ENCODE data around the gene PRG2. TPM values are rescaled to one million over a fixed set of nuclear protein-coding genes. Genes with fewer than 3 reads are reported as not detected.

The PRG2 gene
- total RNA-seq, 1 donor from 2014 or later = not detected

DNA sequence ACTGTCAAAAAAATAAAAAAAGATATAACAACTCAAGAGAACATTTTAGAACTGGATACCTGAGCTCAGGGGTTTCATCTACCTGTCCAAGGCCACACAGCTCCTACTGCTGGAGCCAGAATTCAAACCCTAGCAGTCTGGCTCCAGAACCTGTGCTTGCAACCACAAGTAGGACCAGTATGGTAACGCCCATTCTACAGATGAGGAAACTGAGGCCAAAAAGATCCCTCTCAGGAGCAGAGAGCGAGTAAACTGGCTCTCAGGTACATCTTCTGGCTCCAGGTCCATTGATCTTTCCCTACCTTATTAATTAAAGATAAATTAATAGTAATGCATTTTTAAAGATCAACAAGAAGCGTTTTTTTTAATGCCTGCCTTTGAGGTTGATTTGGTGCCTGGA is 33.1 kb downstream of the PRG2 start:
- intact Hi-C loops (cut with DNase I) = no loop called here
- ATAC-seq (no peak), DNase-seq (ENCODE audit: low spot score) (no peak)

DNA sequence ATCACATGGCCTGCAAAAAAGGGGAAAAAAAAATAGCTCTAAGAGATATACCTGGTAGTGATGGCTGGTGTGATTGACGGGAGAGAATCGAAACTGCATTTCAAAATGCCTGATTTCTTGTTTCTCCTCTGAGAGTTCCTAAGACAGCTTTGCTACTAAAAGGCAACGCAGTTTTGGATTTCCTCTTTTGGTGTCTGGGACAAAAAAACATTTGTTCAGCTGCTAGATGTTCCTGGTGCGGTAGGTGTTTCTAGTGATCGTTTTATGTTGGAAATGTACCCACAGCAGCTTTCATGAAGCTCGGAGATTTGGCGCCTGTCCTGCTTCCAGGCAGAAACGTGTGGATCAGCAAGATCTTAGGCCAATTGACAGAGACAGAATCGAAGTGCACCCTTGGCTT is 34.2 kb downstream of the PRG2 start:
- intact Hi-C loops (cut with DNase I) = no loop called here
- ATAC-seq = no peak
- no peak for DNase-seq (ENCODE audit: low spot score)

DNA sequence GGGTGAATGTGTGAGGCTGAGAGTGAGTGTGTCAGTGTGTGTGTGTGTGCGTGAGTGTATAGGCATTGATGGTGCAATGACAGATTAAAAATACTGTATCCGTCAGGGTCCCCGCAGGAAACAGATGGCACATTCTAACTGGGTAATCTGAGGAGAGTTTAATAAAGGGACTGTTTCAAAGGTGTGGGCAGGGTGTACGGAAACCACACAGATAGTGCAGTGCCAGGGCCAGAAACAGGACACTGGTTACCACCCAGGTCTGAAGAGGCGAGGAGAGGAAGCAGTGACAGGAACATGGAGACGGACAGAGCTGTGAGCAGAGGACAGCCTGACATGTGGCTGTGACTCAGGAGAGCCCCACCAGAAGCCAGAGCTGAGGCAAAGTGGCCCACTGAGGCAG is 35.8 kb downstream of the PRG2 start:
- DNase-seq (ENCODE audit: low spot score) (no peak), ATAC-seq (no peak)
- intact Hi-C loops (cut with DNase I) = loop anchor here (5.0 kb wide), 1 partner anchor 123 kb away; no protein-coding TSS in a partner anchor

DNA sequence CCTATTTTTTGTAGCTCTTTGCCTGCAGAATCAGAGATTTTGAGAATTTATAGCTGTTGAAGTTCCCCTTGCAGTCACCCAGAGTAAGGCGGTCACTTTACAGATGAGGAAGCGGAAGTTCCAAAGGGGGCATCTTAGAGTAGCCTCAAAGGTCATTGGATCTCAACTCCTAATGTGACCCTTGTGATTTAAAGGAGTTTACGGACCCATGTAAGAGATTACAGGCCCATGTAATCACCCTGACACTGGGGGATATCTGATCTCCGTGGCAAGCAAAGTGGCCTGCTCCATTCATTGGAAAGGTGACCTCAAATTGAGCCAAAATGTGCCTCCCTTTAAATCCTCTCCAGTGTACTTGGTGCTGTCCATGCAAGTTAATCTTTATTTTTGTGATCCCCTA is 36.6 kb downstream of the PRG2 start:
- intact Hi-C loops (cut with DNase I) = loop anchor here (5.0 kb wide), 1 partner anchor 123 kb away; no protein-coding TSS in a partner anchor
- no peak for ATAC-seq
- no peak for DNase-seq (ENCODE audit: low spot score)

DNA sequence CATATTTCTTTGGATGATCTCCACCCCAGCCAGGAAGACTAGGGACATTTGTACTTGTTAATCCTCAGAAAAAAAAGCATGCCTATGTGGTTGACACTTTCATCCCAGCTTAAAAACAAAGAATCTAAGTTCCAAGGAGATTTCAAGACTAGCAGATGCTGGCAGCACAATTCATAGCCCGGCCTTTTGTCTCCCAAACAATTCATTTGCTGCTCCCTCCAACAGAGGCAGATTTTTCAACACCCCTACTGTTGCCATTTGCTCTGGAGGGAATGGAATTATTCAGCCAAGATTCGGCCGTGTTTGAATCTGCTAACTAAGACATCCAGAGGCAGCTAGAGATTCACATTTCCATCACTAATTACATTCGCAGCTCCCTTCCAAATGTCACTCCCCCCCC is 37.0 kb downstream of the PRG2 start:
- intact Hi-C loops (cut with DNase I) = loop anchor here (5.0 kb wide), 1 partner anchor 124 kb away; no protein-coding TSS in a partner anchor

DNA sequence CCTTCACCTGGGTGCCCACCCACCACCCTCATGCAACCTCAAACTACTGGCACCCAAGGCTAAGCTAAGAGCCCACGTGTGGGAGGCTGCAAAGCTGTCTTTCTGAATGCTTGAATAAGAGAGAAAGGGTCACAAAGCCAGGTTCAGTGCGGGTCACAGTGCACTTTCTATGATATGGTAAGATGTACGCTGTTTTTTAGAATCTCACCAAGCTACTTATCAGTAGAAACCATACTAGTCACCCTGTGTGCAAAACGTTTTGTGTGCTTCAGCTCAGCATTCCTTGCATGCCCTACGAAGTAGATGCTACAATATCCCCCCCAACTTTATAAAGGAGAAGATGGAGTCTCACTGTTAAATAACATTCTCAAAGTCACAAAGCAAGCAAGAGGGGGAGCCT is 37.4 kb downstream of the PRG2 start:
- ATAC-seq = no peak
- DNase-seq (ENCODE audit: low spot score) = no peak
- intact Hi-C loops (cut with DNase I) = loop anchor here (5.0 kb wide), 1 partner anchor 124 kb away; no protein-coding TSS in a partner anchor

More for the DNA sequence above, 37.0 kb downstream of the PRG2 start:
- DNase-seq (ENCODE audit: low spot score) (no peak), ATAC-seq (no peak)

DNA sequence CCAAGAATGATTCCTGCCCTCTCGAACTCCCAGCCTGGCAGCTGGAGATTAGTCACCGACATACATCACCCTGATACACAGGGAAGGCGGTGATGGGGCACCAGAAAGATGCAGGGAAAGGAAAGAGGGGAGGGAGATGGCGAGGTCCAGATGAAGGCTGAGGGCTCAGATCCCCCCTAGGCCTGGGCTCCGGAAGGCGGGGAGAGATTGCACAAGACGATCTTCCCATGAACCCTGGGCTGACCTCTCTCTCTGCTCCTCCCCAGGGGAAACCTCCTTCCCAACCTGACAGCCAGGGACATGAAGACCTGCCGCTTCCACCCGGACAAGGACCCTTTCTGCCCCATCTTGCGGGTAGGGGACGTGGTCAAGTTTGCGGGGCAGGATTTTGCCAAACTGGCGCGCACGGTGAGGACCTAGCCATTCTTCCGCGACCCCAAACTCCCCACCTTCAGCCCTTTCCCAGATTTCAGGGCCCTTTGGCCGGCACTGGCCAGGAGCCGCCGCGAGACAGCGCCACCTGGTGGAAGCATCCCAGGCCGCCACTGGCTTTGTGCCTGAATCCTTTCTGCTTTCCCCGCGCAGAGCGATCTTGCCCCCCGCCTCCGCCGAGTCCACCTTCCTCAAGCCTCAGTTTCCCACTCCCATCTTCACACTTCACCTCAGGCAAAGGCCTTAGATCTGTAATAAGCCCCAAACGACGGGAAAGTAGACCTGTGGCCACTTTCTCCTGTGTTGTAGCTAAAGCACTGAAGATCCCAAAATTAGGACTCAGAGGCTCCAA is 40.8 kb downstream of the PRG2 start:
- ATAC-seq (peak; percentile 83), DNase-seq (ENCODE audit: low spot score) (peak; percentile 86)
- intact Hi-C loops (cut with DNase I) = loop anchor here (5.0 to 10.0 kb wide), 2 partner anchors 105 to 128 kb away; no protein-coding TSS in a partner anchor

DNA sequence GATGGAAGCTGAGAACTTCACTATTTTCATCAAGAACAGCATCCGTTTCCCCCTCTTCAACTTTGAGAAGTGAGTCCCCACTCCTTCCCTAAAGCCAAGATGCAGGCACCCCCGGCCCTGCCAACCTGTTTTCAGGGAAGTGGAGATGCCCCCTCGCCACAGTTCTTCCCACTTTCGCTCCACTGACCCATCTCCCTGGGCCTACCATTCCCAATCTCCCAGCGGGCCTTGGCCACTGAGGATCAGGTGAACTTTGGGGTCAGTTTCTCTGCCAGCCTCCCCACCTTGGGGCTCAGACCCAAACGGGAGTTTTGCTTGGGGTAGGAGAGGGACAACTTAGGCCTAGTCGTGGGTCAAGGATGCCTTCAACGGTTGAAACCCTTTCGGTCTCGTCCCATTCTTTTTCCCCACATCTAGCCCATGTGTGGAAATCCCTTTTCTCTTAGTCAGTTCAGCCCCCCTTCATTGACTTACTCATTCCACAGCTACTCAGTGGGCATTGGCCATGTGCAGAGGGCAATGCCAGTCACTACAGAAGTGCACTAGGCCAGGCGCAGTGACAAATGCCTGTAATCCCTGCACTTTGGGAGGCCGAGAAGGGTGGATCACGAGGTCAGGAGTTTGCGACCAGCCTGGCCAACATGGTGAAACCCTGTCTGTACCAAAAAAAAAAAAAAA is 41.7 kb downstream of the PRG2 start:
- DNase-seq (ENCODE audit: low spot score) (no peak), ATAC-seq (no peak)
- intact Hi-C loops (cut with DNase I) = loop anchor here (10.0 kb wide), 1 partner anchor 106 kb away; no protein-coding TSS in a partner anchor

DNA sequence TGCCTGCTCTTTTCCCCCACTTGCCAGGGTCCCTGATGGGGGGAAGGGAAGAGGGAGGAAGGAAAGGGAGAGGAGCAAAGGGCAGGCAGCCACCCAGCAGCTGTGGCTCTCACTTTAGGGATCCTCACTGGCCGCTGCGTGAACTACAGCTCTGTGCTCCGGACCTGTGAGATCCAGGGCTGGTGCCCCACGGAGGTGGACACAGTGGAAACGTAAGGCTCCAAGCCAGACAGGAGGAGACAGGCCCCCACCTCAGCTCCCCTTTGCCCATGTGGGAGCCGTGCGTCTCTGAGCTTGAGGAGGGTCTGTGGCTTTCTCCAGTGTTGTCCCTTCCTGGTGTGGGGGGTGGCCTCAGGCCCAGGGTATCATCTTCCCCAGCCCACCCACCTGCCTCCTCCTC is 42.4 kb downstream of the PRG2 start:
- DNase-seq (ENCODE audit: low spot score) (no peak), ATAC-seq (no peak)
- intact Hi-C loops (cut with DNase I) = loop anchor here (10.0 kb wide), 1 partner anchor 107 kb away; no protein-coding TSS in a partner anchor

DNA sequence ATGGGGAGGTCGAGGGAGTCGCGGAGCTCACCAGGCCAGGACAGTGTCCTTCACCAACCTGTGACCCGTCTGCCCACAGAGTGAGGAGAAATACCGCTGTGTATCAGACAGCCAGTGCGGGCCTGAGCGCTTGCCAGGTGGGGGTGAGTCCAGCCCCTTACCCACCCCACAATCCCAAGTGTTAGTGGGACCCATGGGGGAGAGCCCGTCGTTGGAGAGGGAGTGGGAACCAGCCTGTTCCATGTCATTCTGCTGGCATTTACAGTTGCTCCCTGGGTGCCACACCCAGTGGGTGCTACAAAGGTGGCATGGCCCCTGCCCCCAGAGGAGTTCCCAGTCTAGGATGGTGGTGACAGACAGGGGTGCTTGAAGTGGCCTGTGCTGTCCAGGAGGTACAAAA is 43.1 kb downstream of the PRG2 start:
- no peak for DNase-seq (ENCODE audit: low spot score)
- no peak for ATAC-seq
- intact Hi-C loops (cut with DNase I) = loop anchor here (10.0 kb wide), 1 partner anchor 107 kb away; no protein-coding TSS in a partner anchor

DNA sequence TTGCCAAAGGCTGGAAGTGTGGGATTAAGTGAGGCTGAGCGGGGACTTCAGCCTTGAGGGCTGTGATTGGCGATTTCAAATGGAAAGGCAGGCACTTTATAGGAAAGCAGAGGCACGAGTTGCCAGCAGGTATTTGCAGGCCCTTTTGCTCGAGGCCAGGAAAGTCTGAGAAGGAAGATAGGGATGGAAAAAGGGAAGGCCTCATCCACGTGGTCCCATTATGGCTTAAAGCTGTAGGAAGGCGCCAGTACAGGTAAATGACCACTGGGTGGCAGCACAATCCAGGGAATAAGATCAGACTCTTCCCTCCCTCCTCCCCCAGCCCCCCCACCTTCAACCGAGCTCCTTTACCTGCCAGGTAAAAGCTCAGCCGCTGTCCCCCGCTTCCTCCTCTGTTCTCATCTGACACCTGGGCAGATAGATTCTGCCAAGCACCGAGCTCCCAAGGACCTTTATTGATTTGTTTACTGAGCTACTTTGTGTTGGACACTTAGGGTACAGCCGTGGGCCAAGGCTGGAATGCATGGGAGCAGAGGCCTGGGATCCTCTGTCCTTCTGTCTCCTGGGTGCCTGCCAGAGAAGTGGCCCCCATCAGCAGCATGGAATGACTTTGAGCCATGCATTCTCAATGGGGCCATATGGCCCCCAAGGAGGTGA is 44.8 kb downstream of the PRG2 start:
- intact Hi-C loops (cut with DNase I) = loop anchor here (10.0 kb wide), 1 partner anchor 109 kb away; no protein-coding TSS in a partner anchor
- ATAC-seq (peak; percentile 71), DNase-seq (ENCODE audit: low spot score) (peak; percentile 83)

DNA sequence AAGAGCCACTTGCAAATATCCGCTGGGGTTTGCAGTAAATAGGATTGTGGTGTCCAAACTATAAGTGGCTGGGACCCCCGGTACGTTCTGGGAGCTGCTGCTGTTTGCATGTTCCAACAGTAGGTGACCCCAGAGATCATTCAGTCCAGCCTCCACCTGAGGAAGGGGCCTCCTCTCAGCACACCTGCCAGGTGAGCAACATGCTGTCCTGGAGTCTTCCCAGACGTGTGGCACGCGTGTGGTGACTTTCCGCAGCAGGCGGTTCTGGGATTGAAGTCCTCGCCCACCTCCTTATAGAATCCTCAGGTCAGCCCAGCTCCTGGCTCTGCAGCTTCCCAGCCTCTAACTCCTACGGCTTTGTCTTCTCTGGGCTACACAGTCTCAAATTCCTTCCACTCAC is 45.6 kb downstream of the PRG2 start:
- ATAC-seq = no peak
- no peak for DNase-seq (ENCODE audit: low spot score)
- intact Hi-C loops (cut with DNase I) = loop anchor here (10.0 kb wide), 1 partner anchor 110 kb away; no protein-coding TSS in a partner anchor

DNA sequence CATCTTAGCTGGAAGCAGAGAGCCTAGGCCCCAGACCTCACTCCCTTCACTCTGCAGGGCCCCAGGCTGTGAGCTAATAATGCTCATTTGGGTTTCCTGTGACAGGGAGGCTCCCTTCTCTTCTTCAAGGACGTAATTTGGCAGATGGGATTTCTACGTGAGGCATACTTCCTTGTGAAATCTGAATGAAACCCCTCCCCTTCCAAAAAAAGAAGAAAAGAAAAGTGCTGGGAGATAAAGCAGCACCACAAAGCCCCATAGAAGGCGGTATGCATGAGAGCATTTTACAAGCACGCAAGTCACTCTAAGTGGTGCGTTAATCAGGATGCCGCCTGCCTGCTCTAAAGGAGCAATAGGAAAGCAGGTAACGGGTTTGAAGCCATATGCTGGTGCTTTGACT is 46.6 kb downstream of the PRG2 start:
- ATAC-seq = no peak
- intact Hi-C loops (cut with DNase I) = loop anchor here (10.0 kb wide), 1 partner anchor 111 kb away; no protein-coding TSS in a partner anchor
- no peak for DNase-seq (ENCODE audit: low spot score)

DNA sequence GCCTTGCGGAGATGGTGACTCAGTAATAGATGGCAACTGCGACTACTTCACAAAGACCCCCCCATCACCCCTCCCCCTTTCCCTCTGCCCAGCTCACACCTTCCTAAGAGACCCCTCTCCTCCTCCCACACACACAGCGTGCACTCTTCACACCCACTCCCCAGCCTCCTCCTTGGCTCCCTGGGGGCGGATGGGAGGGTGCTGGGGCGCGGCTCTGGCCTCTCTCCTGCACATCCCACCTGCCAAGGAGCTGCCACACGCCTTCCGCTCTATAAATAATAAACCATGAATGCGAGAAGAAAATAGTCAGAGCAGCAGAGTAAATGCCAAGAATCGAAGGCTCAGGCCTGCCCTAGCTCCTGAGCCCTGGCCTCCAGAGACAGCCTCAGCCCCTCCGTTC is 47.7 kb downstream of the PRG2 start:
- intact Hi-C loops (cut with DNase I) = loop anchor here (10.0 kb wide), 1 partner anchor 112 kb away; no protein-coding TSS in a partner anchor
- no peak for DNase-seq (ENCODE audit: low spot score)
- ATAC-seq = no peak

DNA sequence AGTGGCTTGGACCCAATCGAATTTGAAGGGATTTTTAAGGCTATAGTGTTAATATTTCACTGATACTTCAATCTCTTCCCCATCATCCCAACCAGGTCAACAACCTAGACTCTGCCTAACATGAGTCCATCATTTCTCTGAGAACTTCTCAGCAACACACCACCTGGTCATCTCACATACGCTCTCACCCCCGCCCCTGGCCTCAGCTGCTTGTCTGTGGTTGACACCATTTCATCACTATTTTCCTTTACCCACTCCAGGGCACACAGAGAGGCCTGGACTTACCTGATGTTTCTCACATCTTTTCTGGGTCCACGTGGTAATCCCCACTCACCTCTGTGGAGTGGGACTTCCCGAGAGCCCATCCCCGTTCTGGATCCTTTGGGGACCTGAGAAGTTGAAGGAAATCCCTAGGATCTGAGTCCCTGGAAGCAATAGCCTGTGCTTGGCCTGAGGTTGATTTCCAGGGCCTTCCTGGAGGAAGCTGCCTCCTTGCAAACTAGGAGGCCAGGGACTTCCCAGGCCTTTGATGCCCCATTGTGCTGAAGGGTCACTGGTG is 49.1 kb downstream of the PRG2 start:
- intact Hi-C loops (cut with DNase I) = loop anchor here (10.0 kb wide), 1 partner anchor 113 kb away; no protein-coding TSS in a partner anchor

DNA sequence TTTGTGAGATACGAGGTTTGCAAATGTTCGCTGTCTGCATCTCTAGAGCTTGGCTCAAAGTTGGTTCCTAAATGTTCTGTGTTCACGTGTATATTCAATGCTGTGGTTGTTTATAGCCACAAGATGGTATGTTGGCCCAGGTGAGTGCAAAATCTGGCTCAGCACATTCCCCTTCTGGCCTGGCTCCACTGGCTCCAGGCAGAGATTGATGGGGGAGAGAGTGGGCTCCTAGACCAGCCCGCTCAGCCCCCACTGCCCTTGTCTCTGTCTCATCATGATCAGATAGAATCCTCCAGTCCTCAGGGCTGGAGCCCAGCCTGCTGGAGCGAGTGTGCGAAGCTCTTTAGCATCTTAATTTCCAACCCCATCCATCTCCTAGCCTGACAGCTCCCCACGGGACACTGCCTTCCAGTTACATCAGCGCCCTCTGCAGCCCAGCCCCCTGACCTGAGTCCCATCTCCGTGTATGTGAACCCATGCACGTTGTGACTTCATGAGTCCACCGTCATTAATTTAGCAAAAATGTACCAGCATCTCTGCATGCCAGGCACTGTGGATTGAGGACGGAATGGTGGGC is 50.3 kb downstream of the PRG2 start:
- DNase-seq (ENCODE audit: low spot score) = no peak
- intact Hi-C loops (cut with DNase I) = loop anchor here (10.0 kb wide), 1 partner anchor 115 kb away; no protein-coding TSS in a partner anchor

More for the DNA sequence above, 49.1 kb downstream of the PRG2 start:
- ATAC-seq (no peak), DNase-seq (ENCODE audit: low spot score) (no peak)

DNA sequence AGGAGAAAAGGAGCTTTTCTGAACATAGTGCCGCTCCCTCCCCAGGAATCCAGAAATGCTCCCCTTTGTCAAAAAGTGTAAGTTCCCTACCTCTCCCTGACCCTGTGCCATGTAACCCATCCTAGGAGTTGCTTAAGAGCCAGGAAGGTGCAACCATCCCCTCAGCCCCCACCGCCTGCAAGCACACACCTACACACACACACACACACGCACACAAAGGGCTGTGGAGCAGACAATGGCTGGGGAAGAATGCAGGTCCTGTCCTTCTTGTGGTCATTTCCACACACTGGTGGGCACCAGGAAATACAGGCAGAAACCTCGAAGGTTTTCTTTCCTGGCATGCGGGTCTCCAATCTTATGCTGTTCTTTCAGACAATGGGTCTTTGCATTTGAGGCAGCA is 51.1 kb downstream of the PRG2 start:
- no peak for DNase-seq (ENCODE audit: low spot score)
- intact Hi-C loops (cut with DNase I) = loop anchor here (10.0 kb wide), 1 partner anchor 305 kb away; the partner anchor contains the start of gene YPEL4

More for the DNA sequence above, 50.3 kb downstream of the PRG2 start:
- ATAC-seq = no peak

DNA sequence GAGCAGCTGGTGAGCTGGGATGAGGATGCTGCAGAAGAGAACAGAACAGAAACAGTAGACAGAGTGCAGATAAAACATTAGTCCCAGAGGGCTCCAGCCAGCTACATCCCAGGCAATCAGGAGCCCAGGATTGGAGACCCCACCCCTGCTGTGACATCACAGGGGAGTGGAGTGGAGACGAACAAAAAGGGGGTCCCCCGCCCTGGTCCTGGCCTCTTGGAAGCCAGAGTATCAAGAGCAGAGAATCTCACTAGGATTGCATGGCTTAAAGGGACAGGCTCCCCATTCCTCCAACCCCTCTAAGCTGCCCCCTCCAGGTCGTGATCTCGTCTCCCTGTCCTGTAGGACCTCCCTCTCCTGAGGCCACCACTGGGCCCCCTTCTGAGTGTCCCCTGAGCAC is 52.3 kb downstream of the PRG2 start, which contains the start of gene P2RX3:
P2RX3 (plus strand) TSS at position 211 of the 400 bp plus-strand sequence. CDS start 199 bp downstream, outside the sequence.
- intact Hi-C loops (cut with DNase I) = loop anchor here (10.0 kb wide), 1 partner anchor 307 kb away; the partner anchor contains the start of gene YPEL4

More for the DNA sequence above, 51.1 kb downstream of the PRG2 start:
- ATAC-seq = no peak

More for the DNA sequence above, 52.3 kb downstream of the PRG2 start, which contains the start of gene P2RX3:
- DNase-seq (ENCODE audit: low spot score) (no peak), ATAC-seq (no peak)

Data from sciatic nerve (tissue), 2 donors.